Mononuclear cell (primary cell): Measurements from ENCODE around the gene C20orf173. TPM values are rescaled to one million over a fixed set of nuclear protein-coding genes. Genes with fewer than 3 reads are reported as not detected.
"Not testable (repeated sequence)": the region's sequence is repeated elsewhere in the genome, so short reads cannot be mapped to it uniquely, and the experiment has no call there.

Experiments
- H3K27me3 ChIP-seq: 2 replicates; pipeline ENCODE4 v1.6.0; 2011; ENCODE audit warnings: low read length, control low read depth; ENCODE audit not compliant: insufficient read depth
- H3K4me1 ChIP-seq: 2 replicates; pipeline ENCODE4 v1.5.1; 2011; ENCODE audit warnings: mild to moderate bottlenecking, low read length, control low read depth; ENCODE audit not compliant: insufficient read depth
- H3K4me3 ChIP-seq: 2 replicates; pipeline ENCODE4 v1.5.1; 2011; ENCODE audit warnings: mild to moderate bottlenecking, low read length, moderate library complexity
- H3K9me3 ChIP-seq: 2 replicates; pipeline ENCODE4 v1.5.1; 2011; ENCODE audit warnings: low read depth, mild to moderate bottlenecking, control low read depth, low read length
- total RNA-seq: library from RNA; depleted of rRNA; stranded (reverse); fragments of >200 nt; gene quantifications from one replicate; pipeline ENCODE4 v1.2.3, GENCODE V29; 2012

The C20orf173 gene
- total RNA-seq, 1 donor, result not detected

DNA sequence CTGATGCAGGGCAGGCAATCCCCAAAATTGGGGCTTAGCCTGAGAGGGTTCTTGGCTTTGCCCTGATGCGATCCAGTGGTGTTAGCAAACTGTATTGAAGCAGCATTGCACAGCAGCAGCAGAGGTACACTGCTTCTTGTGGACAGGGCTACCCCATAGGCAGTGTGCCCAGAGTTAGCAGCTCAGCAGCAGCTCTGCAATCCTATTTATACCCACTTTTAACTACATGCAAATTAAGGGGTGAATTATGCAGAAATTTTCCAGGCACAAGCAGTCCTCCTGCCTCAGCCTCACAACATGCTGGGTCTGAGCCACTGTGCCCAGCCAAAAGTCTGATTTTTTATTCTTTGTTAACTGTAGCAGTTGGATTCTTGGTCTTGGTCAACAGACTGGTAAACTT lies 3.8 kb downstream of the C20orf173 start:
- H3K9me3 ChIP-seq, result no peaks in the 10 kb centered on the region
- H3K27me3 ChIP-seq, result no peaks in the 10 kb centered on the region
- no peaks in the 10 kb centered on the region for H3K4me1 ChIP-seq
- no peak overlapping the region for H3K4me3 ChIP-seq

DNA sequence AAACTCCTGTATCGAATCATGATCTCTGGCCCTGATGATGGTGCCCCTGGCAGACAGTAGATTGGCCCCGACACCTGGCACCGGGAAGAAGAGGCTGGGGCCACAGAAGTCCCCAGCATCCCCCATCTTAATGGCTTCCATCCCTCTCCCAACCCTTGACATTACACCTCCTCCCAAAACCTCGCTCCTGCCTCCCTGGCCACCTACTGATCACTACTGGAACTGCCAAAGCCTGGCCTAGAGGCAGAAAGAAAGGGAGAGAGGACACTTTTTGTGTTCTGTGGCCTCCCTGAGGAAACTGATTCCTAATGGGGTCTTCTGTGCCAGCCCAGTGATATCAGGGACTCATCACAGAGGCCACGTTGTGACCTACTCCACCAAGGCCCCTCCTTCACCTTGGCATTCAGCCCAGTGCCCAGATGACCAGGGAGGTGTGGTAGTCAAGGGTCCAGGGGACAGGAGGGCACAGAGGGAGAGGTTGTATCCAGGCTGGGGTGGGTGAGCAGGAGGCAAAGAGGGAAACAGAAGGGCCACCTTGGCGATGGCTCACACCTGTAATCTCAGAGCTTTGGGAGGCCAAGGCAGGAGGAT lies 6.1 kb downstream of the C20orf173 start:
- Histone ChIP-seq H3K4me3 (no peak overlapping the region), H3K27me3 (no peaks in the 10 kb centered on the region), H3K4me1 (no peaks in the 10 kb centered on the region), H3K9me3 (no peaks in the 10 kb centered on the region)

DNA sequence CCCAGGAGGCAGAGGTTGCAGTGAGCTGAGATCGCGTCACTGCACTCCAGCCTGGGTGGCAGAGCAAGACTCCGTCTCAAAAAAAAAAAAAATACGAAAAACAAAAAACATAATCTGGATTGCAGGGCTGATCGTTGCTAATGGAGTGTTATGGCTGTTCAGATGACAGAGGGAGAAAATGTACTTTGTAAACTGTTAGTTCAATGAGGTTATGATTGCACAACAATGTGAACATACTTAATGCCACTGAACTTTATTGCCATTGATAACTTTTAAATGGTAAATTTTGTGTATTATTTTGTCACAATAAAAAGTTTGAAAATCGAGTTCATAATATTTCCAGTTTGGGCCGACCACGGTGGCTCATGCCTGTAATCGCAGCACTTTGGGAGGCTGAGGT lies 10.5 kb downstream of the C20orf173 start:
- H3K4me3 ChIP-seq, result no peak overlapping the region
- no peaks in the 10 kb centered on the region for H3K27me3 ChIP-seq
- no peaks in the 10 kb centered on the region for H3K9me3 ChIP-seq
- no peaks in the 10 kb centered on the region for H3K4me1 ChIP-seq

DNA sequence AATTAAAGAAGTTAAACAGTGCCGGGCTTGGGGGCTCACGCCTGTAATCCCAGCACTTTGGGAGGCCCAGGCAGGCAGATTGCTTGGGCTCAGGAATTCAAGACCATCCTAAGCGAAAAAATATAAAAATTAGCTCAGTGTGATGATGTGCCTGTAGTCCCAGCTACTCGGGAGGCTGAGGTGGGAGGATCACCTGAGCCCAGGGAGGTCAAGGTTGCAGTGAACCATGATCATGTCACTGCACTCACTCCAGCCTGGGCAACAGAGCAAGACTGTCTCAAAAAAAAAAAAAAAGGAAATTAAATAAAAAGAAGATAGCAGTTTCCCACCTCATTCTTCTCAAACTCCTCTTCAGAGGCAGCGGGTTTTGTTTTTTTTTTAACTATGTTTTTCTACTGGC lies 11.7 kb downstream of the C20orf173 start:
- H3K9me3 ChIP-seq, H3K27me3 ChIP-seq: not testable (repeated sequence)

DNA sequence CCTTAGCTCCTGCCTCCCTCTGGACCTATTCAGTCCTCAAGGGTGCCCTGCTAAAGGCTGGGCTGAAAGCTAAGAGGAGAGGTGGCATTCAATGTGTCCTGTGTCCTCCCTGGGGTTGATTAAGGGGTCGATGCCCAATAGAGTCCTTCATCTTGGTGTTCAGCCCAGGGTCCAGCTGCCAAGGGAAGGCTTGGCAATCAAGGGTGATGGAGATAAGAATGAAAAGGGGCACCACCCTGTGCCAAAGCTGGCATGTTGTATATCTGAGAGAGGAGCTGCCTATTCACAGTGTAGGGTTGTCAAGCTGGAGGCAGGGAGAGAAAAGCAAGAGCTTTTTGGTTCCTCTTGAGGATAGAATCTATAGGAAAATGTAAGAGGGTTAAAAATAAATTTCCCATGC lies 12.3 kb downstream of the C20orf173 start:
- H3K27me3 ChIP-seq, result no peaks in the 10 kb centered on the region
- H3K9me3 ChIP-seq, result no peaks in the 10 kb centered on the region
- H3K4me1 ChIP-seq, result no peaks in the 10 kb centered on the region
- no peak overlapping the region for H3K4me3 ChIP-seq

More for the DNA sequence above, 11.7 kb downstream of the C20orf173 start:
- H3K4me3 ChIP-seq, H3K4me1 ChIP-seq: not testable (repeated sequence)

DNA sequence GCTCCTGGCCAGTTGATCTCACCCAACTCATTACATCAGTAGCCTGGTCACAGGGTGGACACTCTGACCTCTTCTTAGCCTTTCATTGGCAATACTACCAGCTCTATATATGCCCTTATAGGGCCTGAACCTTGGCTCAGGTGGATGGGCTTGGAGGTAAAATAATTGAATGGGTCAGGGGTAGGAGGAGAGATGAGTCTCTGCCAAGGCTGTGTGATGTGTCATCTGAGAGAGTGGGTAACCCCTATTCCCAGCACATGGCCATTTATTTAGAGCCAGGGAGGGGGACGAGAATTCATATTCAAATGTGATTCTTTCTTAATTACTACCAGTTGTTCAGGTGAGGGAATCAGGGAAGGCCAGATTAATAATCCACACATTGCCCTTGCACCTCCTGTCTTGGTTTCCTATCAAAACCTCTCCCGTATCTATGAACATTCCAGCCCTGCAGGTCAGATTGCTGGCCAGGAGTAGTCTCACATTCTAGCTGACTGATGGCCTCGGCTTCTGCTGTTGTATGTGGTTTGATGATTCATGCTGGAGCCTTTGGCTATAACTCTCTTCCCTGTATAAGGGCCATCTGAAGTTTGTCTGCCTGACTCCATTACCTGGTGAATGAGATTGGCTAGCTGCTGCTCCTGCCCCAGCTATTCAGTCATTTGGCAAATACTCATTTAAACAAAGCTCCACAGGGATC lies 13.4 kb downstream of the C20orf173 start:
- Histone ChIP-seq H3K4me1 (no peaks in the 10 kb centered on the region), H3K4me3 (no peak overlapping the region), H3K27me3 (no peaks in the 10 kb centered on the region), H3K9me3 (no peaks in the 10 kb centered on the region)

DNA sequence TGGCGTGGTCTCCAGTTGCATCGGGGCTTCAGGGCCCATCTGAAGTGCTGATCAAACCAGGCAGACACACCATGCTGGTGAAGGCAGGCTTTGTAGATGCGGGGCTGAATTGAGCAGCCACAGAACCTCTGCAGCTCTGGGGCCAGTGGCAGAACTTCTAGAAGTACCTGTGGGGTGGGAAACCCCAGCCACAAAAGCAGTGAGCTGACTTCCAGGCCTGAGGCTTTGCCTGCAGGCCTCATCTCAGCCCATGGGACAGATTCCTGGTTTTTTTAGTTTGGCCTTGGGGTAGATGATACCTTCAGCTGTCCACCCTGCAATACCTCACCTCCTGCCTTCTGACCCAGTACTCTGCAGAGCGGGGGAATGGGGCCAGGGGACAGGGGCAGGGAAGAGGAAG lies 14.1 kb downstream of the C20orf173 start:
- Histone ChIP-seq H3K9me3 (no peaks in the 10 kb centered on the region), H3K27me3 (no peaks in the 10 kb centered on the region), H3K4me3 (no peak overlapping the region), H3K4me1 (no peaks in the 10 kb centered on the region)

DNA sequence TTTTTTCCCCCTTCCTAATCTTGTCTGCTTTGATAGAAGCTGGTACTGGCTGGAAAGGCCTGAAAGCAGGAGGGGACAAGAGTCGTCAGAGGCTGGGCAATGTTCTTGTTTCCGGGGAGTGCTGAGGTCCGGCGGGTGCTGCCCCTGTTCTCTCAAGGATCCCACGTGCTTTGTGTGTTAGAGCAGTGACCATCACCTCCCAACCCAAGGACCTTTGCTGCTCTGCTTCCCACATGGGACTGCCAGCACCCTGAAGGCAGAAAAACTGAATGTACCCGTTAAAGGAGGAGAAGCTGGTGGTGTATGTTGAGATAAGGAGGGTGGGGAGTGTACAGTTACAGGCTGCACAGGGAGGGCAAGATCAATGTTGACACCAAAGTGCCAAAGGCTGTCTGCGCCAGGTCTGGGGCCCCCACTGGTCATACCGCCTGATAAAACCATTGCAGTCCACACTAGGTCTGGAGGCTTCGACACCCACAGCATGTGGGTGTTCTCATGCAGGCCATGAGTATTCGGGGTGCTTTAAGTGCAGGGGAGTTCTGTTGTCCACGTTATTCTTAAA lies 15.0 kb downstream of the C20orf173 start:
- H3K9me3 ChIP-seq, result no peaks in the 10 kb centered on the region
- H3K27me3 ChIP-seq, result no peaks in the 10 kb centered on the region
- H3K4me1 ChIP-seq, result no peaks in the 10 kb centered on the region
- no peak overlapping the region for H3K4me3 ChIP-seq

DNA sequence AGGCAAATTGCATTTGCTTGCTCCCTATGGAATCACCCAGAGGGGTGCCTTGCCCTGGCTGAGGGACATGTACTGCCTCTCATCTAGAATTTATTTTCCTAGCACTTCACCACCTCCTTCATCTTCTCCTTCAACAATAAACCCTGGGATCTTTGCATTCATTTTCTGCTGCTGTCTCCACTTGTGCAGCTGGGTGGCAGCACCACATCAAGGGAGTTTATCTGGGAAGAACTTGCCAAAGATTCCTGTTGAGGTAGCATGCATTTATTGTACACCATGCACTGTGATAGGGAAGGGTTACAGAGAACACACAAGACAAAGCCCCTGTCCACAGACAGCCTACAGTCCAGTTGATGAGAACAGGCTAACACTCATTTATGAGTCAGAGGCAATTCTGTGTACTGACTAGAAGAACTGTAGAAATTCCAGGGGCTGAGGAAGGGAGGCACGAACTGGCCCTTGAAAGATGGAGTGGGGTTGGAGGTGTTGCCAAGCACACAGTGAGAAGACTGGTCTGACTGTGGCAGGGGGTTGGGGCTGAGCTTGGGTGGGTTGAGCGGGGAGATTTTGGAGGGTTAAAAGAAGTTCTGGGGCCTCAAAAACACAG lies 17.5 kb downstream of the C20orf173 start:
- Histone ChIP-seq H3K4me3 (no peak overlapping the region), H3K27me3 (no peaks in the 10 kb centered on the region), H3K4me1 (peaks cover 3% of the 10 kb centered on the region), H3K9me3 (no peaks in the 10 kb centered on the region)

DNA sequence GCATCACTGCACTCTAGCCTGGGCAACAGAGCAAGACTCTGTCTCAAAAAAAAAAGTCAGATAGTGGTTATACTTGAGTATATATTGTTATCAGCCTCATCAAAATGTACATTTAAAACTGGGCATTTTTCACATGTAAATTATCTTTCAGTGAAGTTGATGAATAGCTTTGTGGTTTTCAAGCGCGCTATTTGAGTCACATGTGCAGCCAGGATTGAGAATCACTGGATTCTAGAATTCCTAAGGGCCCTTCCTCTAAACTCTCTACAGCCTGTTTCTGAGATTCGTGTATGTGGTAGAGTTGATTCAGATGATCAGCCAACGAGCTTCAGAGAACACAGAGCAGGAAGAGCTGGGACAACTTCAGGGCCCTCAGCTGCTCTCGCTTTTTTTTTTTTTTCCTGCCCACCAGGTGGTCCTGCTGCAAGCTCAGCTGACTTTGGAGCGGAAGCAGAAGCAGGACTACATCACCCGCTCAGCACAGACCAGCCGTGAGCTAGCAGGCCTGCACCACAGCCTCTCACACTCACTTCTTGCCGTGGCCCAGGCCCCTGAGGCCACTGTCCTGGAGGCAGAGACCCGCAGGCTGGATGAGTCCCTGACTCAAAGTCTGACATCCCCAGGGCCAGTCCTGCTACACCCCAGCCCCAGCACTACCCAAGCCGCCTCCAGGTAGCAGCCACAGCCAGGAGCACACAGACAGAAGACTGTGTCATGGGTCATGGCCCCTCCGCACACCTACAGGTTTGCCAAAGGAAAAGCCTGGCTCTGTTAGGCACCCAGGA lies 18.3 kb downstream of the C20orf173 start:
- H3K27me3 ChIP-seq, result no peaks in the 10 kb centered on the region
- peaks cover 10% of the 10 kb centered on the region for H3K4me1 ChIP-seq
- no peak overlapping the region for H3K4me3 ChIP-seq
- no peaks in the 10 kb centered on the region for H3K9me3 ChIP-seq

DNA sequence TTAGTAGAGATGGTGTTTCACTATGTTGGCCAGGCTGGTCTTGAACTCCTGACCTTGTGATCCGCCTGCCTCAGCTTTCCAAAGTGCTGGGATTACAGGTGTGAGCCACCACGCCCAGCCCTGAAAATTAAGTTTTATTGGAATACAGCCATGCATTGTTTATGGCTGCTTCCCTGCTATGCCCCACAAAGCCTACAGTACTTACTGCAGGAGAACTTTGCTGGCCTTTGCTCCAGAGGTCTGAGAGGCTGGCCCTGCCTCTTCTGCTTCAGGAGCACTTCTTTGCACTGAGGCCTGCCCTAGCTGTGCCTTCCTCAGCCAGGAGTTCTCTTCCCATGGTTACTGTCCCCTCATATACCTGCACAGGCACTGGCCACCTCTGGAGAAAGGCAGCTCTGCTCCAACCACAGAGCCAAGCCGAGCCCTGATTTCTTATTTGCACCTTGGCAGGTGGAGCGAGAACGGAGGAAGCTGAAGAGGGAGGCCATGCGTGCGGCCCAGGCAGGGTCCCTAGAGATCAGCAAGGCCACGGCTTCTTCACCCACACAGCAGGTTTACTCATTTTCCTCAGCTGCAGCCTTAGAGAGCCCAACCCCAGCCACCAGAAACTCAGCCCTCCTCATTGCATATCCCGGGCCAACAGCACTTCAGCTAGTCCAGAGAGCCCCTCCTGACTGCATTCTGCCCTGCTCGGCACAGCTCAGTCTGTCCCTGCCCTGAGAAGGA lies 20.8 kb downstream of the C20orf173 start:
- Histone ChIP-seq H3K4me1 (peaks cover 17% of the 10 kb centered on the region), H3K27me3 (no peaks in the 10 kb centered on the region)

DNA sequence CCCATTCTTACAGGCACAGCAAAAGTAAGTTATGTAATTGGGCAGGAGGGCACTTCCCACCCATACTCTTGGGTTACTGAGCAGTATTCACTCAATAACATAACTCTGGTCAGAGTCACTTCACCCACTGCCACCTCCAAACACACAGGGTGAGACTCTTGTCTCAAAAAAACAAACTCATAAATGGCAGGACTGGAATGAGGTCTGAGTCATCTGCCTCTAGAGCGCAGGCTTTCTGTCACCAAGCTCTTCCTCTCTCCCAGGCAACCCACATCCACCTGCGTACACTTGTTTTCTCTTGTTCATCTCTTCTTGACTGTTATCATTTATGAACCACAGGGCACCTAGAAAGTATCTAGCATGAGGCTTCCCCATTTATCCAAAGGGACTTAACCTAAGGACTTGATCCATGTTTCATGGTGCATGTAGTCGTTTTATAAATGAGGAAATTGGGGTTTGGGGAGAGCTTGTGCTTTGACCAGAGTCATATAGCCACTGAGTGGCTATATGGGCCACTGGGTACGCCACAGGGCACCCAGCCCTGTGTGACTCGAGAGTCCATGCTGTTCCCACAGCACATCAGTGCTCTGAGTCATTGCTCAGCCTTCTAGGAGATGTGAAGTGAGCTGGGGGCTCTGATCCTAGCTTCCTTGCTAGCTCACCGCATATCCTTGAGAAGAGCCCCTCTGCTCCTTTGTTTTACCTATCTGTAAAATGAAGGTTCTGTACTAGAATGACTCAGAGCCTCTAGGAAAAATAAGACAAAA lies 22.4 kb downstream of the C20orf173 start:
- no peak overlapping the region for H3K4me3 ChIP-seq
- H3K27me3 ChIP-seq, result no peaks in the 10 kb centered on the region
- peaks cover 27% of the 10 kb centered on the region for H3K4me1 ChIP-seq

More for the DNA sequence above, 20.8 kb downstream of the C20orf173 start:
- no peaks in the 10 kb centered on the region for H3K9me3 ChIP-seq
- H3K4me3 ChIP-seq, result no peak overlapping the region

DNA sequence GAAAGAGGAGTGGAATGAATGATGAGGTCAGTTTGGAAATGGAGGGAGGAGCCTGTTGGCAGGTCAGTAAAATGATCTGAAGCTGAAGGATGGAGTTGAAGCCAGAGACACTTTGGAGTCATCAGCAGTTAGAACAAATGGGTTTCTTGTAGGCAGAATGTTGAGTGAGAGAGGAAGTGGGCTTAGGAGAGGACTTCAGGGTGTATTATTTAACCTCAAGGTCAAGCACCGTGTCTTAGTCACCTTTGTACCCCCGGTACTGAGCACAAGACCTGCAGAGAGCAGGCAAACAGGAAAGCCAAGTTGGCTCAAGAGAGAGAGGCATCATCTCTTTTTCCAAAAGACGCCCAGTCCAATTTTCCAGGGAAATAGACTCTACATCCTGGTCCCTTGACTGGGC lies 23.3 kb downstream of the C20orf173 start:
- no peaks in the 10 kb centered on the region for H3K9me3 ChIP-seq
- no peaks in the 10 kb centered on the region for H3K27me3 ChIP-seq
- peaks cover 33% of the 10 kb centered on the region for H3K4me1 ChIP-seq
- no peak overlapping the region for H3K4me3 ChIP-seq

More for the DNA sequence above, 22.4 kb downstream of the C20orf173 start:
- no peaks in the 10 kb centered on the region for H3K9me3 ChIP-seq

DNA sequence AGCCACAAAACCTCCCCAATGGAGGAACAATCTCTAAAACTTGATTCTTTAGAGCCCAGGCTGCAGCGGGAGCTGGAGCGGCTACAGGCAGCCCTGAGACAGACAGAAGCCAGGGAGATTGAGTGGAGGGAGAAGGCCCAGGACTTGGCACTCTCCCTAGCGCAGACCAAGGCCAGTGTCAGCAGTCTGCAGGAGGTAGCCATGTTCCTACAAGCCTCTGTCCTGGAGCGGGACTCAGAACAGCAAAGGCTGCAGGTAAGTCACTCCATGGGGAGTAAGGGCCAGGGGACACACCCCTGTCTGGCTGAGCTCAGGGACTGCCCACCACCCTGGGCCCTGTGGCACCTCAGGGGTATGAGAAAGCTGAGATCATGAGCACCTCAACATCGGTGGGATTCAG lies 24.7 kb downstream of the C20orf173 start:
- H3K27me3 ChIP-seq, result no peaks in the 10 kb centered on the region
- no peaks in the 10 kb centered on the region for H3K9me3 ChIP-seq
- peaks cover 33% of the 10 kb centered on the region for H3K4me1 ChIP-seq
- no peak overlapping the region for H3K4me3 ChIP-seq
